Panc1 (cell line): ENCODE results near the gene CRYBA1. TPM values are rescaled to one million over a fixed set of nuclear protein-coding genes. Genes with fewer than 3 reads are reported as not detected.
A peak's percentile ranks its signal among the peaks of the same experiment; 100 is the strongest.

ENCODE experiments used
- ATAC-seq: fragments of 200-7000 bp; cut with Tn5 transposase; 2 replicates; pipeline ENCODE4 v1.9.1; 2020; ENCODE audit warnings: mild to moderate bottlenecking, moderate library complexity
- BruUV-seq: library from RNA; stranded (reverse); fragments of 400-500 nt; replicated peaks from 2 replicates; lab custom pipeline; 2021; lab: Mats Ljungman, UMichigan
- CTCF ChIA-PET: fragments of 300-600 bp; sonication (Branson Sonifier 250); formaldehyde crosslinking; loops from one replicate; lab custom pipeline; 2022; ENCODE audit warnings: antibody characterized with exemption; lab: Charles Lee
- POLR2A ChIA-PET: fragments of 300-600 bp; sonication (Branson Sonifier 250); formaldehyde crosslinking; loops from one replicate; lab custom pipeline; 2022; ENCODE audit warnings: antibody characterized with exemption; lab: Charles Lee
- DNase-seq: peaks from one replicate; pipeline ENCODE4 v3.0.0-alpha.2; 2010; ENCODE audit warnings: low read depth, low spot score
- H3K27ac ChIP-seq: 2 replicates; pipeline ENCODE4 v1.5.1; 2011; ENCODE audit warnings: mild to moderate bottlenecking, low read length, inconsistent platforms
- H3K27me3 ChIP-seq: fragments of 200-500 bp; sonication (Bioruptor generic); 2 replicates; pipeline ENCODE4 v1.6.0; 2014; ENCODE audit warnings: low read length, inconsistent platforms; ENCODE audit not compliant: control insufficient read depth, insufficient read depth
- H3K36me3 ChIP-seq: fragments of 200-500 bp; sonication (Bioruptor generic); 2 replicates; pipeline ENCODE4 v1.5.1; 2014; ENCODE audit warnings: inconsistent platforms, mild to moderate bottlenecking, low read length, moderate library complexity; ENCODE audit not compliant: control insufficient read depth, insufficient read depth
- H3K4me1 ChIP-seq: 2 replicates; pipeline ENCODE4 v1.5.1; 2011; ENCODE audit warnings: inconsistent platforms, mild to moderate bottlenecking, low read length, moderate library complexity; ENCODE audit not compliant: control insufficient read depth, insufficient read depth
- H3K4me3 ChIP-seq, 2 experiments: 2 replicates each; pipeline ENCODE4 v1.5.1; 2011 to 2012; ENCODE audit warnings: low read depth in 2 of 2, low read length in 2 of 2, mild to moderate bottlenecking in 2 of 2, inconsistent platforms in 1 of 2, moderate library complexity in 1 of 2
- H3K9me3 ChIP-seq: fragments of 200-500 bp; sonication (Bioruptor generic); 2 replicates; pipeline ENCODE4 v1.5.1; 2014; ENCODE audit warnings: low read depth, mild to moderate bottlenecking, inconsistent platforms, low read length, moderate library complexity; ENCODE audit not compliant: control insufficient read depth, insufficient read depth
- POLR2AphosphoS5 ChIP-seq: IDR thresholded peaks from 2 replicates; pipeline ENCODE4 v1.6.1; 2012; ENCODE audit warnings: mild to moderate bottlenecking, low read depth, low read length, moderate library complexity
- REST ChIP-seq, 2 experiments: IDR thresholded peaks; 2 replicates each; pipeline ENCODE4 v1.6.1; 2011 to 2012; ENCODE audit warnings: low read depth in 2 of 2, control low read depth in 1 of 2, low read length in 1 of 2, mild to moderate bottlenecking in 1 of 2, moderate library complexity in 1 of 2; ENCODE audit not compliant: insufficient read depth in 1 of 2
- SIN3A ChIP-seq: IDR thresholded peaks from 2 replicates; pipeline ENCODE4 v1.6.1; 2012; ENCODE audit warnings: low read depth, mild to moderate bottlenecking, low read length, moderate library complexity, borderline replicate concordance; ENCODE audit not compliant: insufficient read depth
- TCF7L2 ChIP-seq: IDR thresholded peaks from 2 replicates; pipeline ENCODE4 v1.6.1; 2011; ENCODE audit warnings: mild to moderate bottlenecking, low read depth, low read length, inconsistent platforms
- in situ Hi-C: cut with HindIII; loops from 2 replicates; pipeline ENCODE4 v1.10.0; 2016; ENCODE audit warnings: low sequenced_read_pairs, low pct_unique_long_range_greater_than_20kb
- intact Hi-C: fragments of 100-400 bp; cut with micrococcal nuclease; formaldehyde crosslinking; loops from one replicate; pipeline ENCODE4 v1.10.0; 2022; ENCODE audit not compliant: unreplicated experiment
- total RNA-seq: library from RNA; stranded (reverse); gene quantifications from one replicate; pipeline ENCODE4 v1.2.1, GENCODE V29; 2021; ENCODE audit not compliant: unreplicated experiment
- TF ChIP-seq, protein P1 (sequence below): fragments of 450-650 bp; IDR thresholded peaks from 2 replicates; pipeline ENCODE4 v1.5.1; 2017; ENCODE audit warnings: mild to moderate bottlenecking

CRYBA1 gene
- total RNA-seq, 1 experiment from 2014 or later: not detected

GRCh38 chr17:29242790-29243189 is 3.9 kb upstream of the CRYBA1 start:
- no peaks in the 10 kb centered on the region for H3K36me3 ChIP-seq
- H3K27me3 ChIP-seq: no peaks in the 10 kb centered on the region
- ChIA-PET CTCF (interaction anchor here (0.5 to 2.8 kb wide), 3 partner anchors 25 to 94 kb away, joined by 3 to 7 read pairs (median 5); no protein-coding TSS in a partner anchor), POLR2A (interaction anchor here (0.6 kb wide), 1 partner anchor 519 kb away, joined by 3 read pairs; no protein-coding TSS in a partner anchor)
- intact Hi-C loops: no loop called here
- TF ChIP-seq, protein P1, sequence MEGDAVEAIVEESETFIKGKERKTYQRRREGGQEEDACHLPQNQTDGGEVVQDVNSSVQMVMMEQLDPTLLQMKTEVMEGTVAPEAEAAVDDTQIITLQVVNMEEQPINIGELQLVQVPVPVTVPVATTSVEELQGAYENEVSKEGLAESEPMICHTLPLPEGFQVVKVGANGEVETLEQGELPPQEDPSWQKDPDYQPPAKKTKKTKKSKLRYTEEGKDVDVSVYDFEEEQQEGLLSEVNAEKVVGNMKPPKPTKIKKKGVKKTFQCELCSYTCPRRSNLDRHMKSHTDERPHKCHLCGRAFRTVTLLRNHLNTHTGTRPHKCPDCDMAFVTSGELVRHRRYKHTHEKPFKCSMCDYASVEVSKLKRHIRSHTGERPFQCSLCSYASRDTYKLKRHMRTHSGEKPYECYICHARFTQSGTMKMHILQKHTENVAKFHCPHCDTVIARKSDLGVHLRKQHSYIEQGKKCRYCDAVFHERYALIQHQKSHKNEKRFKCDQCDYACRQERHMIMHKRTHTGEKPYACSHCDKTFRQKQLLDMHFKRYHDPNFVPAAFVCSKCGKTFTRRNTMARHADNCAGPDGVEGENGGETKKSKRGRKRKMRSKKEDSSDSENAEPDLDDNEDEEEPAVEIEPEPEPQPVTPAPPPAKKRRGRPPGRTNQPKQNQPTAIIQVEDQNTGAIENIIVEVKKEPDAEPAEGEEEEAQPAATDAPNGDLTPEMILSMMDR: no peak
- TF ChIP-seq POLR2AphosphoS5 (no peak), SIN3A (no peak), TCF7L2 (no peak), REST (IDR thresholded peaks at IDR 0.05; ENCODE audit: insufficient read depth in 1 of 2, low read depth in 2 of 2, low read length in 1 of 2) (no peak)
- no peak overlapping the region for H3K4me3 ChIP-seq
- no peaks in the 10 kb centered on the region for H3K9me3 ChIP-seq
- no TSS peak for BruUV-seq
- peaks cover 19% of the 10 kb centered on the region for H3K4me1 ChIP-seq
- H3K27ac ChIP-seq: no peak overlapping the region
- in situ Hi-C loops: no loop called here
- DNase-seq: no peak
- ATAC-seq: no peak

DNA sequence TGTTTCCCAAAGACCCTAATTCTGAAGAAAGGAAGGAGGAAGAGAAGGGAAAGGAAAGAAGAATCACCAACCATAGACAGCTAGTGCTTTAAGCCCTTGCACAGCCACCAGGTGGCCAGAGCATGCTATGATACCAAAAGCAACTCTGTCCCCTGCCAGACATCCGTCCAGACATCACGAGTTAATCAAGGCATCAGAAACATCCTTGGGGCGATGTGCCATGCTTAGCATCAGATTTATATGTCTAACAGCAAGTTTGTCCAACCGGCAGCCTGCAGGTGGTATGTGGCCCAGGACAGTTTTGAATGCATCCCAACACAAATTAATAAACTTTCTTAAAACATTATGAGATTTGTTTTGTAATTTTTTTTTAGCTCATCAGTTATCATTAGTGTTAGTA is 2.9 kb upstream of the CRYBA1 start:
- DNase-seq (no peak), ATAC-seq (peak; percentile 44; the same call in 1 of the 2 replicates)
- Histone ChIP-seq H3K36me3 (no peaks in the 10 kb centered on the region), H3K9me3 (no peaks in the 10 kb centered on the region), H3K4me3 (no peak overlapping the region), H3K4me1 (peaks cover 19% of the 10 kb centered on the region), H3K27me3 (no peaks in the 10 kb centered on the region), H3K27ac (no peak overlapping the region)
- intact Hi-C loops (no loop called here), in situ Hi-C loops (no loop called here)
- no TSS peak for BruUV-seq
- ChIA-PET CTCF (interaction anchor here (0.6 to 1.0 kb wide), 2 partner anchors 86 to 95 kb away, joined by 4 to 5 read pairs; no protein-coding TSS in a partner anchor), POLR2A (no interaction called here)
- TF ChIP-seq REST (IDR thresholded peaks at IDR 0.05; ENCODE audit: insufficient read depth in 1 of 2, low read depth in 2 of 2, low read length in 1 of 2): no peak
- TF ChIP-seq, protein P1: peak; percentile 69
- TF ChIP-seq POLR2AphosphoS5: no peak
